ENCODE measurements around the gene ZNF124.
"Not testable (repeated sequence)": the region's sequence is repeated elsewhere in the genome, so short reads cannot be mapped to it uniquely, and the experiment has no call there.

ZNF124 gene

GRCh38 chr1:247171875-247172563 is at the start of gene ZNF124:
Gene ZNF124, minus strand, starts transcription at chr1:247172020. Its CDS starts 143 bp downstream, at chr1:247171877.
- not testable (repeated sequence) for H3K9ac ChIP-seq (ENCODE audit: insufficient read length, low read depth); H3K27me3 ChIP-seq (ENCODE audit: insufficient read depth, insufficient read length); H3K4me3 ChIP-seq (ENCODE audit: insufficient read length, low read depth); DNase-seq (ENCODE audit: low read depth, low spot score); H3K4me1 ChIP-seq (ENCODE audit: insufficient read depth, insufficient read length)
- peaks cover 19% of the 10 kb centered on the region; the same call in 1 of the 2 replicates for H3K9me3 ChIP-seq (ENCODE audit: insufficient read depth, low read length)
- peaks cover 22% of the 10 kb centered on the region for H3K36me3 ChIP-seq (ENCODE audit: insufficient read depth, insufficient read length, low read length)

- not testable (repeated sequence) for H3K4me3 ChIP-seq (ENCODE audit: insufficient read length, low read depth); H3K36me3 ChIP-seq (ENCODE audit: insufficient read depth, insufficient read length, low read length); H3K4me1 ChIP-seq (ENCODE audit: insufficient read depth, insufficient read length); H3K9ac ChIP-seq (ENCODE audit: insufficient read length, low read depth); DNase-seq (ENCODE audit: low read depth, low spot score); H3K27me3 ChIP-seq (ENCODE audit: insufficient read depth, insufficient read length)
- H3K9me3 ChIP-seq (ENCODE audit: insufficient read depth, low read length), result peaks cover 12% of the 10 kb centered on the region; the same call in 1 of the 2 replicates
Observed at GRCh38 chr1:247220280-247220679, 48.5 kb upstream of the ZNF124 start.

GRCh38 chr1:247218121-247218651 is 46.4 kb upstream of the ZNF124 start:
- no peak for DNase-seq (ENCODE audit: low read depth, low spot score)
- Histone ChIP-seq H3K4me1 (ENCODE audit: insufficient read depth, insufficient read length) (no peaks in the 10 kb centered on the region), H3K9me3 (ENCODE audit: insufficient read depth, low read length) (peaks cover 9% of the 10 kb centered on the region; the same call in 1 of the 2 replicates), H3K36me3 (ENCODE audit: insufficient read depth, insufficient read length, low read length) (no peaks in the 10 kb centered on the region), H3K9ac (ENCODE audit: insufficient read length, low read depth) (no peak overlapping the region), H3K27me3 (ENCODE audit: insufficient read depth, insufficient read length) (no peaks in the 10 kb centered on the region), H3K4me3 (ENCODE audit: insufficient read length, low read depth) (no peak overlapping the region)
- TF ChIP-seq YY1 (IDR thresholded peaks at IDR 0.05; ENCODE audit: insufficient read depth, insufficient read length) (no peak), ZNF274 (IDR thresholded peaks at IDR 0.05; ENCODE audit: low read depth, low read length) (no peak), SUZ12 (IDR thresholded peaks at IDR 0.05; ENCODE audit: extremely low read depth, insufficient read depth, insufficient read length) (no peak)

GRCh38 chr1:247216261-247216660 is 44.4 kb upstream of the ZNF124 start:
- H3K9me3 ChIP-seq (ENCODE audit: insufficient read depth, low read length), result peaks cover 4% of the 10 kb centered on the region; the same call in 1 of the 2 replicates
- DNase-seq (ENCODE audit: low read depth, low spot score), result no peak
- no peaks in the 10 kb centered on the region for H3K4me1 ChIP-seq (ENCODE audit: insufficient read depth, insufficient read length)
- no peaks in the 10 kb centered on the region for H3K36me3 ChIP-seq (ENCODE audit: insufficient read depth, insufficient read length, low read length)
- no peaks in the 10 kb centered on the region for H3K27me3 ChIP-seq (ENCODE audit: insufficient read depth, insufficient read length)
- no peak overlapping the region for H3K4me3 ChIP-seq (ENCODE audit: insufficient read length, low read depth)
- no peak overlapping the region for H3K9ac ChIP-seq (ENCODE audit: insufficient read length, low read depth)
- TF ChIP-seq YY1 (IDR thresholded peaks at IDR 0.05; ENCODE audit: insufficient read depth, insufficient read length) (no peak), ZNF274 (IDR thresholded peaks at IDR 0.05; ENCODE audit: low read depth, low read length) (no peak), SUZ12 (IDR thresholded peaks at IDR 0.05; ENCODE audit: extremely low read depth, insufficient read depth, insufficient read length) (no peak)

GRCh38 chr1:247212627-247213617 is 41.1 kb upstream of the ZNF124 start:
- Histone ChIP-seq H3K36me3 (ENCODE audit: insufficient read depth, insufficient read length, low read length) (peaks cover 13% of the 10 kb centered on the region), H3K9me3 (ENCODE audit: insufficient read depth, low read length) (no peaks in the 10 kb centered on the region), H3K27me3 (ENCODE audit: insufficient read depth, insufficient read length) (no peaks in the 10 kb centered on the region), H3K4me3 (ENCODE audit: insufficient read length, low read depth) (no peak overlapping the region), H3K4me1 (ENCODE audit: insufficient read depth, insufficient read length) (peaks cover 2% of the 10 kb centered on the region), H3K9ac (ENCODE audit: insufficient read length, low read depth) (no peak overlapping the region)
- TF ChIP-seq YY1 (IDR thresholded peaks at IDR 0.05; ENCODE audit: insufficient read depth, insufficient read length) (no peak), SUZ12 (IDR thresholded peaks at IDR 0.05; ENCODE audit: extremely low read depth, insufficient read depth, insufficient read length) (no peak), ZNF274 (IDR thresholded peaks at IDR 0.05; ENCODE audit: low read depth, low read length) (no peak)
- DNase-seq (ENCODE audit: low read depth, low spot score), result no peak

- Histone ChIP-seq H3K4me3 (ENCODE audit: insufficient read length, low read depth) (no peak overlapping the region), H3K4me1 (ENCODE audit: insufficient read depth, insufficient read length) (peaks cover 2% of the 10 kb centered on the region), H3K36me3 (ENCODE audit: insufficient read depth, insufficient read length, low read length) (peaks cover 20% of the 10 kb centered on the region), H3K9me3 (ENCODE audit: insufficient read depth, low read length) (no peaks in the 10 kb centered on the region), H3K9ac (ENCODE audit: insufficient read length, low read depth) (no peak overlapping the region), H3K27me3 (ENCODE audit: insufficient read depth, insufficient read length) (no peaks in the 10 kb centered on the region)
- TF ChIP-seq SUZ12 (IDR thresholded peaks at IDR 0.05; ENCODE audit: extremely low read depth, insufficient read depth, insufficient read length) (no peak), ZNF274 (IDR thresholded peaks at IDR 0.05; ENCODE audit: low read depth, low read length) (no peak), YY1 (IDR thresholded peaks at IDR 0.05; ENCODE audit: insufficient read depth, insufficient read length) (no peak)
- DNase-seq (ENCODE audit: low read depth, low spot score), result no peak
Observed at GRCh38 chr1:247212012-247212411, 40.2 kb upstream of the ZNF124 start.

- H3K4me1 ChIP-seq (ENCODE audit: insufficient read depth, insufficient read length), result peaks cover 2% of the 10 kb centered on the region
- H3K9ac ChIP-seq (ENCODE audit: insufficient read length, low read depth), result no peak overlapping the region
- TF ChIP-seq YY1 (IDR thresholded peaks at IDR 0.05; ENCODE audit: insufficient read depth, insufficient read length) (no peak), ZNF274 (IDR thresholded peaks at IDR 0.05; ENCODE audit: low read depth, low read length) (no peak), SUZ12 (IDR thresholded peaks at IDR 0.05; ENCODE audit: extremely low read depth, insufficient read depth, insufficient read length) (no peak)
- no peaks in the 10 kb centered on the region for H3K27me3 ChIP-seq (ENCODE audit: insufficient read depth, insufficient read length)
- no peaks in the 10 kb centered on the region for H3K9me3 ChIP-seq (ENCODE audit: insufficient read depth, low read length)
- peaks cover 24% of the 10 kb centered on the region for H3K36me3 ChIP-seq (ENCODE audit: insufficient read depth, insufficient read length, low read length)
- no peak overlapping the region for H3K4me3 ChIP-seq (ENCODE audit: insufficient read length, low read depth)
- no peak for DNase-seq (ENCODE audit: low read depth, low spot score)
Observed at GRCh38 chr1:247211339-247211738, 39.5 kb upstream of the ZNF124 start.

Measured in NT2/D1 (cell line).